Glomerular visceral epithelial cell (primary cell): ENCODE data around the gene DBI.

Experiments
- DNase-seq: peaks from one replicate; pipeline ENCODE4 v3.0.0-alpha.2; 2016; ENCODE audit errors: extremely low spot score

The DBI gene

GRCh38 chr2:119366649-119367471 is at the start of gene DBI, which contains the start of gene C2orf76:
Gene DBI (plus strand): TSS chr2:119366977. CDS start chr2:119367052, 75 bp downstream.
Gene C2orf76 (minus strand): TSS chr2:119366834. CDS start chr2:119339959, 26,875 bp downstream.
- peak; percentile 98 for DNase-seq

GRCh38 chr2:119317554-119317953 is 49.2 kb upstream of the DBI start:
- no peak for DNase-seq

- no peak for DNase-seq
Measured at GRCh38 chr2:119319593-119319992, 47.2 kb upstream of the DBI start.

- no peak for DNase-seq
Measured at GRCh38 chr2:119323459-119323858, 43.3 kb upstream of the DBI start.

GRCh38 chr2:119324685-119325270 is 42.0 kb upstream of the DBI start:
- DNase-seq = no peak

GRCh38 chr2:119326938-119327337 is 39.8 kb upstream of the DBI start:
- DNase-seq = no peak

GRCh38 chr2:119327431-119327830 is 39.3 kb upstream of the DBI start:
- DNase-seq = no peak

GRCh38 chr2:119332953-119333352 is 33.8 kb upstream of the DBI start:
- no peak for DNase-seq

- DNase-seq = no peak
Measured at GRCh38 chr2:119333360-119333759, 33.4 kb upstream of the DBI start.

- DNase-seq = no peak
Measured at GRCh38 chr2:119333833-119334232, 32.9 kb upstream of the DBI start.

GRCh38 chr2:119337749-119338148 is 29.0 kb upstream of the DBI start:
- no peak for DNase-seq

GRCh38 chr2:119338272-119338671 is 28.5 kb upstream of the DBI start:
- DNase-seq = no peak

- no peak for DNase-seq
Measured at GRCh38 chr2:119338826-119339561, 27.8 kb upstream of the DBI start.

- DNase-seq = no peak
Measured at GRCh38 chr2:119339562-119339923, 27.2 kb upstream of the DBI start.

GRCh38 chr2:119341684-119342083 is 25.1 kb upstream of the DBI start:
- no peak for DNase-seq

- DNase-seq = no peak
Measured at GRCh38 chr2:119349289-119349688, 17.5 kb upstream of the DBI start.

- no peak for DNase-seq
Measured at GRCh38 chr2:119350311-119350998, 16.3 kb upstream of the DBI start.

GRCh38 chr2:119352357-119352756 is 14.4 kb upstream of the DBI start:
- DNase-seq = no peak

- DNase-seq = no peak
Measured at GRCh38 chr2:119354860-119355259, 11.9 kb upstream of the DBI start.

GRCh38 chr2:119359774-119360173 is 7.0 kb upstream of the DBI start:
- DNase-seq = no peak

GRCh38 chr2:119360423-119360966 is 6.3 kb upstream of the DBI start:
- DNase-seq = no peak

- no peak for DNase-seq
Measured at GRCh38 chr2:119364798-119365197, 2.0 kb upstream of the DBI start.
